Medulla oblongata (tissue), 1 donor: ENCODE data around the gene ZNF581.

Experiments used
- DNase-seq: peaks from one replicate; pipeline ENCODE4 v3.0.0-alpha.2; 2015; ENCODE audit errors: extremely low spot score

ZNF581 gene

DNA sequence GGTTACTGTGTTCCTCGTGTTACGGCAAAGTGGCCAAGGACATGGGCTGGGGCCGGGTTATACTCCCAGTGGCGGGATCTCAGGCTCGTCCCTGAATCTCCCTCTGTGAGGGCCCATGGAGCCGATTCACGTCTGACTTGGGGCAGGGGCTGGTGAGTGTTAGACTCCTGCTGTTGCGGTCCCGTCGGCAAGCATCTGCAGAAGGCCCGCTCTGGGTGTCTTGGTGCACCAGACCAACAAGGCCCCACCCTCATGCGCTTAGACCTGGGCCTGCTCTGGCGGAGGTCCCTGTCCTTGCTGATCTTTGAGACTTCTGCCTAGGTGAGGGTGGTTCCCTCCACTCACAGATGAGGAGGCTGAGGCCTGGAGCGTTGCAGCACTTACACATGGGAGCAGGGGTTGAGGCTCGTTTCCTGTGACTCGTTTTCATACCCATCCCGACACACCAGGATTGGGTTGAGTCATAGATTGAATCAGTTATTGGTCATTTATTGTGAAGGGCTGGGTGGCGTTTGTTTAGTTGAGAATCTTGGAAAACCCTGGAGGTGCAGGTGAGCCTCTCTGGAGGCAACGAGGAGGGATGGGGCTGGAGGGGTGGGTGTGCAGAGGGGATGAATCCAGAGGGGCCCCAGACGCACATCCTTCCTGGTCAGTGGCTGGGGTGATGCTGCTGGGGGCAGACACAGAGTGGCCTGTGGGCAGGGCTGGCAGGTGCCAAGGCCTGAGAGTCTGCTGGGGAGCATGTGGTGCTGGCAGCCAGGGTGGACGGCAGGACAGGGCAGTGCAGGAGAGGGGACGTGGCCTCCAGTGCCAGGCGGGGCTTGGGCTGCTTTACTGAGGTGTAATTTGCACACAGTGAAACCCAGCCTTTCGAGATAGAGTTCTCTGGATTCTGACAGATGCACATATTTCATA lies 36.2 kb downstream of the ZNF581 start:
- DNase-seq = no peak

GRCh38 chr19:55680339-55681130 lies 37.1 kb downstream of the ZNF581 start:
- DNase-seq = no peak

GRCh38 chr19:55681131-55682092 lies 38.0 kb downstream of the ZNF581 start:
- DNase-seq = no peak

DNA sequence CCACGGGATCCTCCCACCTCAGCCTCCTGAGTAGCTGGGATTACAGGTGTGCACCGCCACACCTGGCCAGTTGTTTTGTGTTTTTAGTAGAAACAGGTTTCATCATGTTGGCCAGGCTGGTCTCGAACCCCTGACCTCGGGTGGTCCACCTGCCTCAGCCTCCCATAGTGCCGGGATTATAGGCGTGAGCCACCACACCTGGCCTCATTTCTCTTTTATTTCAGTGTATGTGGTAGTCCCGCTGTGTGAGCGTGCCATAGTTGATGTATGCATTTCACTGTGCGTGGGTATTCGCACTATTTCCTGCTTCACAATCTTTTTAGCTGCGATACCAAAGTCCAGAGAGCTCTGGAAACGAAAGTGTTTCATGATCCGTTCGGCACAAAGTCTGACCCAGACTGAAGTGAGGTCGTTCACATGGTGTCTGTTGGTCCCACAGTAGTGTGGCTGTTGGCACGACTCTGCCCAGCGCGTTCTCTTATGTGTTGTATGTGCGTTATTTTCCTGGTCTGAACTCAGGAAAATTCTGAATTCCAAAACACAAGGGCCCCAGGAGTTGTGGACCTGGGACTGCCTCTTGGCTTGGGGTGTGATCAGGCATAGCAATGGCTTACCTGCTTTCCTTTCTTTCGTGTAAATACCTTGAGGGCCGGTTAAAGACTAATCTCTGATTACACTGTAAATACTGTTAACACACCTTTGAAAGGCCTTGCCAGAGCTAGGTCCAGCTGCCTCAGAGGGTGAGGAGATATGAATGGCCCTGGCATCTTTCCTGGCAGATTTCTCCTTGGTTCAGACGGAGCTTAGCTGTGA lies 40.2 kb downstream of the ZNF581 start:
- DNase-seq = no peak

- DNase-seq = no peak
Measured at GRCh38 chr19:55684946-55685681, 41.7 kb downstream of the ZNF581 start.

- no peak for DNase-seq
Measured at GRCh38 chr19:55685776-55686175, 42.3 kb downstream of the ZNF581 start.

- no peak for DNase-seq
Measured at GRCh38 chr19:55686311-55687050, 43.0 kb downstream of the ZNF581 start.

DNA sequence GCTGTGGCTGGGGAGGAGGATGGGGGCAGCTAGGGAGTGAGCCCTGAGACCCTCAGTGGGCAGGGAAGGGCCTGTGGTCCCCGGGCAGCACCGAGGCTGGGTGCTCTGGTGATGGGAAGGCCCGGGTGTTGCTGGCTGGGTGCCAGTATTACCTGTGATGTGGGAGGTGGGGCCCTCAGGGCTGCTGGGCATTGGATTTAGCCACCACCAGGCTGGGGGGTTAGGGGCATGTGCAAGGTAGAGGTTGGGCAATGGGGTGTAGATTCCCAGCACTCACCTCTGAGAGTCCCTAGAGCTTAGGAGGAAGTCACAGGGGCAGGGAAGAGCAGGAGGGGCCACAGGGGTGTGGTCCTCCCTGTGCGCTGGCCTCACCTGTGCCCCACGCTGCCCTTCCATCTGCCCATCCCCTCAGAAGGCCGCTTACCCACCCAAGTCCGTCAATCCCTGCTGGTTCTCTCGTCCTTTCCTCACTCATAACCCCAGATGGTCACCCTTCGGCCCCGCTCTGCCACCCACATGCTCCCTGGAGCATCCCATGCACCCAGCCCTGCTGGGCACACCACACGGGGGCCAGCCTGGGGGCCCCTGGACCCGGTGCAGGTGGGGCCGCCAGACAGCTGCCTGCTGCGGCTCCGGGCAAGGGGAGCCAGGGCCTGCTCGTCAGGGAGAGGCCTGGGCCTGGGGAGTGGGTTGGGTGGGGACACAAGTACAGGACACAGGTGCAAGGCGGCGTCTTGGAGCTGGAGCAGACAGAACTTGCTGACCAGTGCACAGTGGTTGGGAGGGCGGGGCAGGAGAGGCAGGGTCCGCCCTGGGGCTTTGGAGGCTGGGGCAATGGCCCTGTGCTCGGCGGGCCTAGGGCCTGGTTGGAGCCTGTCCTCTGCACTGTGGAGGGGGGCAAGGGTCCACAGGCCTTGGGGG lies 44.1 kb downstream of the ZNF581 start:
- no peak for DNase-seq

DNA sequence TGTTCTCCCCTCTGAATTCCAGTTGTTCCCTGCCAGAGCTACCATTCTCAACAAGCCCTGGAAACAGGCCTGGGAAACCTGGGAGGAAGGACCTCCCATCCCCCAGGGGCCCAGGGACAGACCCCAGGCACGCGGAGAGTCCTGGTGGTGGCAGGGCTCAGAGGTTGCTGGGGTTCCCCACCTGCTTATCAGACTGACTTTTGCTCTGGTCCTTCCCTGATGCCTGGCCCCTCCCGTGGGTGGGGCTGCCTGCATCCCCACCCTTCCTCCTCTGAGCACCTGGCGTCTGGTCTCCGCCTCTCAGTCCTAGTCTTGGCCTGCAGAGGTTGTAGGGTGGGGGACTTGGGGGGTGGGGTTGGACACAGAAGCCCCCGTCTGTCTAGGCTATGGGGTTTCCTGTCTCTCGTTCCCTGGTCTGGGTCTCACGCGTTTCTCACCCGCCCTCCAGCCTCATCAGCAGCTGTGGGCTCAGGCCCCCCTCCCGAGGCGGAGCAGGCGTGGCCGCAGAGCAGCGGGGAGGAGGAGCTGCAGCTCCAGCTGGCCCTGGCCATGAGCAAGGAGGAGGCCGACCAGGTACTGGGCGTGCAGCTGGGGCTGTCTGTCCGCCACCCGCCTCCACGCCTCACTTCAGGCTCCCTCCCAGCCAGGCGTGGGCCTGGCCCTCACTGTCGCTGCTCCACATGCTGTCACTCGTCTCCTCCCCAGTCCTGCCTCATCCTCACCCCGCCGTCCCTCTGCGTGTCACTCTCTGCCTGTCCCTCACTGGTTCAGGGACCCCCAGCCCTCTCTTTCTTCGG lies 45.2 kb downstream of the ZNF581 start:
- DNase-seq = no peak

DNA sequence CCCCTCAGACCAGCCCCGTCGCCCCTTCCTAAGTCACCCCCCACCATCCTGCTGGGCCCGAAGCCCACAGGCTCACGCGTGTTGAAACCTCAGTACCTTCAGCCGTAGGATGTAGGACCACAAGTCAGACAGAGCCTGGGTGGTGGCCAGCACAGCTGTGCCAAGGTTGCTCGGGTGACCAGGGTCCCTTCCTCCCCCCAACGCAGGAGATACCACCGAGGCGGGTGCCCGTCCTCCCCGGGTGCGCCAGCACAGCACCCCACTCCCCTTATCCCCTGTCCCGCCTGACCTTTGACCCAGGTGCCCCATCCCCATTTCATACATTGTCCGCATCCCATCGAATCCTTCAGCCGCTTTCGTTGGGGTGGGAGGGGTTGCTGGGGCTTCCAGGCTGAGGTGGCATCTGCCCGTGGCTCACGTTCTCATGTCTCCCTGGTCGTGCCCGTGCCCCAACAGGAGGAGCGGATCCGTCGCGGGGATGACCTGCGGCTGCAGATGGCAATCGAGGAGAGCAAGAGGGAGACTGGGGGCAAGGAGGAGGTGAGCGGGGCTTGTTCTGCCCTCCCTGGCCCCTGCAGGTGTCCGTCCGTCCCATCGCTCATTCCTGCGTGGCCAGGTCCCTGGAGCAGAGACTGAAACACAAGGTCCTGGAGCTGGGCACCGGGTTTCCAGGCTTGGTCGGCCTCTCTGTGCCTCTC lies 46.1 kb downstream of the ZNF581 start:
- no peak for DNase-seq

DNA sequence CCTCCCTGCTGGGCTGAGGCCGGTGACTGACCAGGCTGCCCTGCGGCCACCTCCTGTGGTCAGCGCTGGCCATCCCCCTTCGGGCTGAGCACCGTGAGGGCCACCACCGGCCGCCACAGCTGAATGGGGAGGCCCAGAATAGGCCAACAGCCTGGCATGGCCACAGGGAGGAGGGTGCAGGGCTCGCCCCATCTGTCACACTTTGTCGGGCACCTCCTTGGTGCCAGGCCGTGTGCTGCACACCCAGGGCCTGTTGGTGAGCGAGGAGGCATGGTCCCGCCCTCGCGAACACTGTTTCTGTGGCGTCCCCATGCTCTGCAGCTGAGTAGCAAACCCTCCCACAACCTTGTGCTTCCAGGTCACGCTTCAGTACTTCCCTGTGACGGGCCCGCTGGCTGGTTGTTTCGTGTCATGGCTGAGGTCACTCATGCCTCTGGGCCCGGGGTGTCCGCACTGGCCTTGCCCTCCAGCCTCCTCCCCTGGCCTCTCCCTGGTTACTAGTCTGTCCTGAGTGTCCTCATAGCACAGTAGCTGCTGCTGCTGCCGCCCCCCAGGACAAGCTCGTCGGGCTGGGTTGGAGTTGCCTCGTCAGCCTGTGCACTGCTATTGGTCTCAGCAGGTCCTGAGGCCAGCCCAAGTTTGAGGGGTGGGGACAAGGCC lies 46.8 kb downstream of the ZNF581 start:
- DNase-seq = no peak

DNA sequence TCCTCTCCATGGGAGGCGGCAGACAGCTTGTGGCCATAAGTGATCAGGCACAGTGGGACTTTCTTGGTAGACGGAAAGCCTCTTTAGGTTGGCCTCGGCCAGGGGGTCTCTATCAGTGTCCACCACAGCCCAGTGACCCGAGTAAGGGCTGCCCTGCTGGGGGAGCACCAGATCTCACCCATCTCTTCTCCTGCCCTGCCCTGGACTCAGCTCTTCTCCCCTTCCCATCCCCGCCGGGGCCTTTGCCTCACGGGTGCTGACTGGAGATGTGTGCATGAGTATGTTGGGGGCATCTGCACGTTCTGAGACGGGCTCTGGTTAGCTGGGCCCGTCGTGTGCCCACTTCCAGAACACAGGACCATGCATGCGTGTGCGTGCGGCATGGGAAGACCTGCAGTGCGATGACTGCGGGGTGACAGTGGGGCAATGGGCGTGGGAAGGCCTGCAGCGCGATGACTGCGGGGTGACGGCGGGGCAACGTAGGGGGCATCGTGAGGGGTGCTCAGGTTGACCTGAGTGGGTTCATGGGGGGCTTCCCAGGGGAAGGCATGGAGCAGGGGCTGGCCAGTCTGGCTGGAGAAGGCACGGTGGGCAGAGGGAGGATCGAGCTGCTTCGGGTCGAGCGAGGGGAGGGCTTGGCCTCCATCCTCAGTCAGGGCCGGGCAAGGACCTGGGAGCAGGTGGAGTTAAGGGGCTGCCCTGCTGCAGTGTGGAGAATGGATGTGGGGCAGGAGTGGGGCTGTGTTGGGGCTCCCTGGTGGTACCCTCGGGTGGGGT lies 47.5 kb downstream of the ZNF581 start:
- no peak for DNase-seq

- DNase-seq = no peak
Measured at GRCh38 chr19:55691561-55692481, 48.4 kb downstream of the ZNF581 start.

GRCh38 chr19:55692681-55693081 lies 49.2 kb downstream of the ZNF581 start:
- no peak for DNase-seq
